Measurements from ENCODE around the gene KCNK5.

The KCNK5 gene

DNA sequence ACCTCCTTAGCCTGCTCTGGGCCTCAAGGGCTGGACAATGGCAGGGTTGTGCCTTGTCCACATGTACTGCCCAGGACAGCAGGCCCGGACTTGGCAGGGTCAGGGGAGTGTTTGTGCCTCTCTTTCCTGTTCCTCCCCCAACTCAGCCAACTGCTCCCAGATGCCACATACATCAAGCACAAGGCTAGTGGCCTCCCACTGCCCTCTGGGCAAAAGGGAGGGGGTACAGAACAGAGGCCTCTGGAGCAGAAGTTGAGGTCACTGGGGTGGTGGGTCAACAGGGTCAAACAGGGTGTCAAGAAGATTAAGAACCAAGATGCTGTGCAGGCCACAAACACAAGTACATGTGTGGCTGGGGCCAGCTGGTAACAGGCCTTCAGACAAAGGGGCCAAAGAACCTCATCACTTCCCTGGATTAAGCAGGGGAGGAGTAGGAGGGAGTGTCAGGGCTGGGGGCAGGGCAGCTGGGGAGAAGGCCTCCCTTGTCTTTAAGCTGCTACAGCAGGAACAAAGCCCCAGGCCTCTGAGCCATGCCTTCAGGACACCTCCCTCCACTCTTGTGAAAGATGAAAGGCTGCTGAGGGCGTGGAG lies 36.0 kb downstream of the KCNK5 start:
- Mint-ChIP-seq H3K27ac (peak overlapping the region; percentile 27 to 75 (median 74)), H3K36me3 (ENCODE audit: low read depth) (peaks cover 44% of the 10 kb centered on the region), H3K27me3 (ENCODE audit: low read depth) (peaks cover 4% of the 10 kb centered on the region), H3K9me3 (no peaks in the 10 kb centered on the region), H3K4me1 (peaks cover 43% of the 10 kb centered on the region), H3K4me3 (no peak overlapping the region)
- TF ChIP-seq, protein P1, sequence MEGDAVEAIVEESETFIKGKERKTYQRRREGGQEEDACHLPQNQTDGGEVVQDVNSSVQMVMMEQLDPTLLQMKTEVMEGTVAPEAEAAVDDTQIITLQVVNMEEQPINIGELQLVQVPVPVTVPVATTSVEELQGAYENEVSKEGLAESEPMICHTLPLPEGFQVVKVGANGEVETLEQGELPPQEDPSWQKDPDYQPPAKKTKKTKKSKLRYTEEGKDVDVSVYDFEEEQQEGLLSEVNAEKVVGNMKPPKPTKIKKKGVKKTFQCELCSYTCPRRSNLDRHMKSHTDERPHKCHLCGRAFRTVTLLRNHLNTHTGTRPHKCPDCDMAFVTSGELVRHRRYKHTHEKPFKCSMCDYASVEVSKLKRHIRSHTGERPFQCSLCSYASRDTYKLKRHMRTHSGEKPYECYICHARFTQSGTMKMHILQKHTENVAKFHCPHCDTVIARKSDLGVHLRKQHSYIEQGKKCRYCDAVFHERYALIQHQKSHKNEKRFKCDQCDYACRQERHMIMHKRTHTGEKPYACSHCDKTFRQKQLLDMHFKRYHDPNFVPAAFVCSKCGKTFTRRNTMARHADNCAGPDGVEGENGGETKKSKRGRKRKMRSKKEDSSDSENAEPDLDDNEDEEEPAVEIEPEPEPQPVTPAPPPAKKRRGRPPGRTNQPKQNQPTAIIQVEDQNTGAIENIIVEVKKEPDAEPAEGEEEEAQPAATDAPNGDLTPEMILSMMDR (IDR thresholded peaks at IDR 0.05; ENCODE audit: unreplicated experiment in 3 of 3), result no peak

DNA sequence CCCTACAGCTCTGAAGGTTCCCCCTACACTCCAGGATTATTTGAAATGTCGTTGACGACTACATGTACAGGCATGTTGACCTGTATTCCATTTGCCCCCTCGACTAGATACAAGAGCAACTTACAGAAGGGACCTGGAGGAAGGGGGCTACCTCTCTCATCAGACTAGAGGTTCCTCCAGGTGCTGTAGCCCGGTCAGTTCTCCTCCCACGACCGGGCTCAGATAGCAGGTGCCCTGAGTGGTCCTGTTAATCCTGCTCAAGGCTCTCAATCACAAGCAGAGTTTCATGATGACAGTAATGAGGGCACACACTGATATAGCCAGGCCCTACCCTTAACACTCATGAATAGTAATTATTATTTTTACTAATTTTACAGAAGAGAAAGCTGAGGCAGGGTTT lies 36.5 kb downstream of the KCNK5 start:
- Mint-ChIP-seq H3K36me3 (ENCODE audit: low read depth) (peaks cover 44% of the 10 kb centered on the region), H3K9me3 (no peaks in the 10 kb centered on the region), H3K27me3 (ENCODE audit: low read depth) (peaks cover 4% of the 10 kb centered on the region), H3K4me1 (peaks cover 46% of the 10 kb centered on the region), H3K4me3 (no peak overlapping the region), H3K27ac (peak overlapping the region; percentile 18 to 31 (median 27))
- TF ChIP-seq, protein P1 (IDR thresholded peaks at IDR 0.05; ENCODE audit: unreplicated experiment in 3 of 3), result no peak

DNA sequence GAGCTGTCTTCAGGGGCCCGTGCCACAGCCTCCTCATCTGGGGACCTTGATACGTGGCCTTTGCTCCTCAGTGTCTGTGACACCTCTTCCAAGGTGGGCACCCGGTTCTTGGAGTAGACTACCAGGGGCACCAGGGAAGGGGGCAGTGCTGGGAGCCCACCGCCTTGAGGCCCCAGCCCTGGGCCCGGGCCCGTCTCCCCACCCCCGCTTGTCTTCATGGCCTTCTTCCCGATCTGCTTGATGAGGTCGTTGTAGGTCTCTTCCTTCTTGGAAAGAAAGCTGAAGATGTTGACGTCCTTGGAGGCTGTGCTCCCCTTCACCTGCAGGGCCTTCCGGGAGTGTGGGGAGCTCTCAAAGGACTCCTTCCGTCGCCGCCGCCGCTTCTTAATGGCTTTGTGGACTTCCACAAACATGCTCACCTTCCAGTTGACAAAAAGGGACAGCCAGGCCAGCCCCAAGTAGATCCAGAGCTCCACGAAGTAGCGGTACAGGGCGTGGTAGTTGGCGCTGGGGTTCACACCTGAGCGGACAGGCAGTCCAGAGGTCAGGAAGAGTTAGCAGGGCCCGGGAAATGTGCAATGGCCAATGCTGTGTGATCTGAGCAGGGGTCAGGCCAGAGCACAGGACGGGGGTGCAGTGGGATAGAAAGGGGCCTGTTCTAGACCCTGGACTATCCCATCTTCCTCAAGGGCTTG lies 37.9 kb downstream of the KCNK5 start:
- Mint-ChIP-seq H3K4me3 (no peak overlapping the region), H3K27me3 (ENCODE audit: low read depth) (peaks cover 7% of the 10 kb centered on the region), H3K36me3 (ENCODE audit: low read depth) (peaks cover 38% of the 10 kb centered on the region), H3K4me1 (peaks cover 40% of the 10 kb centered on the region), H3K9me3 (no peaks in the 10 kb centered on the region), H3K27ac (no peak overlapping the region)
- TF ChIP-seq, protein P1 (IDR thresholded peaks at IDR 0.05; ENCODE audit: unreplicated experiment in 3 of 3), result no peak

DNA sequence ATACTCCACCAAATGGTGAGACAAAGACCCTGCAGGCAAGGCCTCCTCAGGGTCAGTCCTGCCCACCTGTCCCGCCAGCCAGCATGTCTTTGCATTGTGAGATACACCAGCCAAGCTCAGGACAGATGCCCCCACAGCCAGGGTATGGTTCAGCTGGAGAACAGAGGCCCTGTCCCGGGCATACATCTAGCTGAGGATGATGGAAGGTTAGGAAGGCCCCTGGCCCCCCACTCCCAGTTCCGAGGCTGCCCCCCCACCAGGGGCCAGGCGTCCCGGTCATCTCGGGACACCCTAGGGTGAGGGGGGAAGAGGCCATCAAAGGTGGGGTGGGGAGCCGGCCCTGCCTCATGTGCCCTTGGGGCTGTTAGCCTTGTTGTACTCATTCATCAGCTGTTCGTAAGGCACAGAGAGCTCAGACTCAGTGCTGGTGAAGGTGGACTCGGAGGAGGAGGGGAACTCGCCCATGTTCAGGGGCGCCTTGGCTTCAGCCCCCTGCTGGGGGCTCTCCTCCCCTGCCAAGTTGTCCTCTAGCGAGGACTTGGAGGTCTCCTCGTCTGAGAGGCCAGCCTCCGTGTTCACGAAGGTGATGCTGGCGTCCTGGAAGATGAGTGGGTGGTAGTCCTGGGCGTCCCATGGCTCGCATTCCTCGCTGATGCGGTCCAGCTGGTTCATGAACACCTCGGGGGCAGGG lies 38.6 kb downstream of the KCNK5 start:
- no peaks in the 10 kb centered on the region for H3K9me3 Mint-ChIP-seq
- peaks cover 40% of the 10 kb centered on the region for H3K4me1 Mint-ChIP-seq
- no peak overlapping the region for H3K27ac Mint-ChIP-seq
- H3K36me3 Mint-ChIP-seq (ENCODE audit: low read depth), result peaks cover 37% of the 10 kb centered on the region
- no peak overlapping the region for H3K4me3 Mint-ChIP-seq
- H3K27me3 Mint-ChIP-seq (ENCODE audit: low read depth), result peaks cover 7% of the 10 kb centered on the region
- TF ChIP-seq, protein P1 (IDR thresholded peaks at IDR 0.05; ENCODE audit: unreplicated experiment in 3 of 3), result no peak

DNA sequence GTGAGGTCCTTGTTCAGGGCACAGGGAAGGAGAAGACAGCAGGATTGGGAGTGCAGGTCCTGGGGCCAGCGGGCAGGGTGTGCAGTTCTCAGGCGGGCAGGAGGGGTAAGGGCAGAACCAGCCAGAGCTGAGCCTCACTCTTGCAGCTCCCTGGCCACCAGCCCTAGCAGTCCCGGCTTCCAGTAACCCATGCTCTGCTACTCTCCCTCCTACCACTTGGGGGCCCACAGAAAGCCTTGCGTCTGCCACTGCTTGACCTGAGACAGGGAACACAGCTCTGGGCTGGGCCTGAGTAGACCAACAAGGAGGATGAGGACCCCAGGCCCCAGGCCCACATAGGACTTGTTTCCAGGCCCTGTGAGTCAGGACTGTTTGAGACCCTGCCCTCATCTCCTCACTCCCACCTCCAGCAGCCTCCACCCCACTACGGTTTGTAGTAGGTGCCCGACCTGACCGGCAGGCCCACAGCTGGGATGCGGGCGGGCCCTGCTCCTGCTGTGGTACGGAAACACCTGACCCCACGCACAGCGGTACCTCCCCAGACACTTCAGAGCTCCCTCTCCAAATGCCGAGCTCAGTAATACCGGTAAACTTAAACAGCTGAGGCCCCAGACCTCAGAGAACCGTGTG lies 39.2 kb downstream of the KCNK5 start:
- Mint-ChIP-seq H3K9me3 (no peaks in the 10 kb centered on the region), H3K4me3 (no peak overlapping the region)

More for the DNA sequence above, 39.2 kb downstream of the KCNK5 start:
- H3K4me1 Mint-ChIP-seq, result peaks cover 40% of the 10 kb centered on the region
- no peak overlapping the region for H3K27ac Mint-ChIP-seq
- peaks cover 7% of the 10 kb centered on the region for H3K27me3 Mint-ChIP-seq (ENCODE audit: low read depth)
- peaks cover 32% of the 10 kb centered on the region for H3K36me3 Mint-ChIP-seq (ENCODE audit: low read depth)
- TF ChIP-seq, protein P1 (IDR thresholded peaks at IDR 0.05; ENCODE audit: unreplicated experiment in 3 of 3), result peak; percentile 48 to 59 (median 52)
